Activated T-cell treated with anti-CD3 and anti-CD28 coated beads, Interleukin-2, amount 50 U/mL, for 24 hours (primary cell): ENCODE measurements around the gene PDP2.
A peak's percentile ranks its signal among the peaks of the same experiment; 100 is the strongest.

Source experiments
- DNase-seq: peaks from one replicate; pipeline ENCODE4 v3.0.0-alpha.2; 2020
- H3K27ac Mint-ChIP-seq: 2 replicates; pipeline ENCODE4 v1.8.0; 2020; ENCODE audit warnings: mild to moderate bottlenecking, mixed read lengths
- H3K27me3 Mint-ChIP-seq: 2 replicates; pipeline ENCODE4 v1.8.0; 2020; ENCODE audit warnings: mixed read lengths
- H3K36me3 Mint-ChIP-seq: 2 replicates; pipeline ENCODE4 v1.8.0; 2020; ENCODE audit warnings: low read depth, mixed read lengths
- H3K4me1 Mint-ChIP-seq: 2 replicates; pipeline ENCODE4 v1.8.0; 2020; ENCODE audit warnings: low read depth, mixed read lengths
- H3K4me3 Mint-ChIP-seq: 2 replicates; pipeline ENCODE4 v1.8.0; 2020; ENCODE audit warnings: mild to moderate bottlenecking, moderate library complexity, mixed read lengths
- H3K9me3 Mint-ChIP-seq: 2 replicates; pipeline ENCODE4 v1.8.0; 2020; ENCODE audit warnings: mixed read lengths

The PDP2 gene

DNA sequence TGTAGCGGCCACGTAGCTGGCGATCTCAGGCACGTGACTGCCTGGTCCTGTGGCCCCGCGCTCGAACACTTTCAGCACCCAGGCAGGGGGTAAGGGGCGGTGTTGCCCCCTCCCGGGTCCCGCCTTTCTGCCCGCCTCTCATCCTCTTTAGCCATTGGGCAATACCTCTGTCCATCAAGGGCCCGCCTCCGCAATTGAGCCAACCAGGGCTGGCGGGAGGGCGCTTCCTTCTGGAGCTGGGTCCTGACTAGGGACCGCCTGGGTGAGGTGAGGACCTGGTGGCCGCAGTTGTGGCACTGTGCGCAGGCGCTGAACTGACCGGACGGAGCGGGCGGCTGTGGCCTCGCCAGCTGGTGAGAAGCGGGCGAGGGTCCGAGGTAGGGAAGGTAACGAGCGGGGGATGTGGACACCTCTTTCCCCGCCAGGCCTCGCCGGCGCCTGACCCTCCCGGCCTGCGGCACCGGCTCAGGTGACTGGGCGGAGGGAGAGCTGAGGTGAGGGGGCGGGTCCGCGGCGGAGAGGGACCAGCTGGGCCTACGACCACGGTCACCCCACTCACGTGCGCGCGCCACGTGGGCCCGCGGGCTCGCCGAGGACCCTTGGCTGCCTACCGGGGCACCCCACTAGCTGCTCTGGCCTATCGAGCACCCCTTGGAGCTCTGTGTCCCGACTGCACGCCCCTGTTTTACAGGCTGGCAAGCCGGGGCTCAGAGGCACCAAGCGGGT lies at the start of gene PDP2:
Gene PDP2 (plus strand): TSS at position 228 of the 726 bp plus-strand sequence. CDS start 3,770 bp downstream, outside the sequence.
- Mint-ChIP-seq H3K4me3 (peak within 1 kb of the TSS; percentile 99), H3K4me1 (peaks cover 67% of the 10 kb centered on the region), H3K27me3 (no peaks in the 10 kb centered on the region), H3K9me3 (peaks cover 8% of the 10 kb centered on the region), H3K27ac (peak within 1 kb of the TSS; percentile 98), H3K36me3 (peaks cover 42% of the 10 kb centered on the region)
- DNase-seq: peak; percentile 94

- H3K9me3 Mint-ChIP-seq: no peaks in the 10 kb centered on the region
- H3K4me3 Mint-ChIP-seq: no peak overlapping the region
- no peak overlapping the region for H3K27ac Mint-ChIP-seq
These were observed 48.1 kb upstream of the PDP2 start for GRCh38 chr16:66832190-66832589.

GRCh38 chr16:66832661-66833305 lies 47.5 kb upstream of the PDP2 start:
- Mint-ChIP-seq H3K27me3 (peaks cover 4% of the 10 kb centered on the region), H3K4me3 (no peak overlapping the region), H3K27ac (no peak overlapping the region), H3K36me3 (peaks cover 19% of the 10 kb centered on the region), H3K9me3 (no peaks in the 10 kb centered on the region), H3K4me1 (peaks cover 34% of the 10 kb centered on the region)
- no peak for DNase-seq

More at GRCh38 chr16:66832190-66832589, 48.1 kb upstream of the PDP2 start:
- Mint-ChIP-seq H3K36me3 (peaks cover 24% of the 10 kb centered on the region), H3K27me3 (peaks cover 4% of the 10 kb centered on the region), H3K4me1 (peaks cover 38% of the 10 kb centered on the region)
- peak; percentile 24 for DNase-seq

GRCh38 chr16:66834746-66835145 lies 45.6 kb upstream of the PDP2 start:
- Mint-ChIP-seq H3K27me3 (peaks cover 19% of the 10 kb centered on the region), H3K27ac (no peak overlapping the region), H3K36me3 (no peaks in the 10 kb centered on the region), H3K9me3 (no peaks in the 10 kb centered on the region), H3K4me3 (no peak overlapping the region), H3K4me1 (peaks cover 15% of the 10 kb centered on the region)
- DNase-seq: no peak

- Mint-ChIP-seq H3K9me3 (no peaks in the 10 kb centered on the region), H3K36me3 (no peaks in the 10 kb centered on the region), H3K4me3 (no peak overlapping the region), H3K27me3 (peaks cover 52% of the 10 kb centered on the region), H3K27ac (no peak overlapping the region), H3K4me1 (peaks cover 7% of the 10 kb centered on the region)
- DNase-seq: no peak
These were observed 39.4 kb upstream of the PDP2 start for GRCh38 chr16:66840883-66841282.

- no peak for DNase-seq
- H3K4me1 Mint-ChIP-seq: peaks cover 7% of the 10 kb centered on the region
- peaks cover 56% of the 10 kb centered on the region for H3K27me3 Mint-ChIP-seq
- no peaks in the 10 kb centered on the region for H3K9me3 Mint-ChIP-seq
- no peaks in the 10 kb centered on the region for H3K36me3 Mint-ChIP-seq
- no peak overlapping the region for H3K4me3 Mint-ChIP-seq
- no peak overlapping the region for H3K27ac Mint-ChIP-seq
These were observed 38.9 kb upstream of the PDP2 start for GRCh38 chr16:66841366-66841765.

DNA sequence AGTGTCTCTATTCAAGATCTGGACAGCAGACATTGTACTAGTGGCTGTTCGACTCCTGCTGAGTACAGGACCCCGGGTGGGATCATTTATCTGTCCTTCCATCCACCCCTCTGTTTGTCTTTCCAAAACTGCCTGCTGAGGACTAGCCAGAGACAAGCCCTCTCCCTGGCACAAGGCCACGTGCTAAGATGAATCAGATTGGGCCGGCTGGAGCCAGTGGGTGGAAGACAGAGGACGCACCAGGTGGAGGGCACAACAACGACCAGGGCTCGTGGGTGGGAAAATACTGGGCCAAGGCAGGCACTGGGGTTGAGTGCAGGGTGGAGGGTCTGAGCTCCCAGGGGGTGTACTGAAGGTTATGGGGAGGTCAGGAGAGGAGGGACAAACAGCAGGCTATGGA lies 37.5 kb upstream of the PDP2 start:
- Mint-ChIP-seq H3K4me1 (peaks cover 7% of the 10 kb centered on the region), H3K27me3 (peaks cover 62% of the 10 kb centered on the region), H3K9me3 (no peaks in the 10 kb centered on the region), H3K4me3 (no peak overlapping the region), H3K36me3 (no peaks in the 10 kb centered on the region), H3K27ac (no peak overlapping the region)
- DNase-seq: peak; percentile 7

DNA sequence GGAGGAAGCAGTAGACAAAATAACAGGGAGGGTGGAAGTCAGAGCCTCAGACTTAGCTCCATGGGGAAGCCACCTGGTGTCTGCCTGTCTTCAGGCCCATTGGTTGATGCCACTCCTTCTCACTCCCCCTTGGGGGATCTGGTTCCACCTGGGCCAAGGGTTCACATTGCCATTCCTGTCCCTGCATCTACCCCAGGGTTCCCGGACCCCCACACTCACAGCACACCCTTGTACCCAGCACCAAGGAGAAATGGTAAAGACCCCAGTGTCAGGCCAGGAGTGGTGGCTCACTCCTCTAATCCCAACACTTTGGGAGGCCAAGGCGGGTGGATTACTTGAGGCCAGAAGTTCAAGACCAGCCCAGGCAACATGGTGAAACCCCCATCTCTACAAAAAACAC lies 37.1 kb upstream of the PDP2 start:
- DNase-seq: peak; percentile 13
- Mint-ChIP-seq H3K4me3 (no peak overlapping the region), H3K27me3 (peaks cover 60% of the 10 kb centered on the region), H3K9me3 (no peaks in the 10 kb centered on the region), H3K27ac (no peak overlapping the region), H3K36me3 (no peaks in the 10 kb centered on the region), H3K4me1 (peaks cover 12% of the 10 kb centered on the region)

GRCh38 chr16:66844009-66844341 lies 36.3 kb upstream of the PDP2 start:
- DNase-seq: peak; percentile 28
- Mint-ChIP-seq H3K36me3 (no peaks in the 10 kb centered on the region), H3K4me3 (peak overlapping the region; percentile 54), H3K4me1 (peaks cover 14% of the 10 kb centered on the region), H3K9me3 (no peaks in the 10 kb centered on the region), H3K27me3 (peaks cover 53% of the 10 kb centered on the region), H3K27ac (no peak overlapping the region)

DNA sequence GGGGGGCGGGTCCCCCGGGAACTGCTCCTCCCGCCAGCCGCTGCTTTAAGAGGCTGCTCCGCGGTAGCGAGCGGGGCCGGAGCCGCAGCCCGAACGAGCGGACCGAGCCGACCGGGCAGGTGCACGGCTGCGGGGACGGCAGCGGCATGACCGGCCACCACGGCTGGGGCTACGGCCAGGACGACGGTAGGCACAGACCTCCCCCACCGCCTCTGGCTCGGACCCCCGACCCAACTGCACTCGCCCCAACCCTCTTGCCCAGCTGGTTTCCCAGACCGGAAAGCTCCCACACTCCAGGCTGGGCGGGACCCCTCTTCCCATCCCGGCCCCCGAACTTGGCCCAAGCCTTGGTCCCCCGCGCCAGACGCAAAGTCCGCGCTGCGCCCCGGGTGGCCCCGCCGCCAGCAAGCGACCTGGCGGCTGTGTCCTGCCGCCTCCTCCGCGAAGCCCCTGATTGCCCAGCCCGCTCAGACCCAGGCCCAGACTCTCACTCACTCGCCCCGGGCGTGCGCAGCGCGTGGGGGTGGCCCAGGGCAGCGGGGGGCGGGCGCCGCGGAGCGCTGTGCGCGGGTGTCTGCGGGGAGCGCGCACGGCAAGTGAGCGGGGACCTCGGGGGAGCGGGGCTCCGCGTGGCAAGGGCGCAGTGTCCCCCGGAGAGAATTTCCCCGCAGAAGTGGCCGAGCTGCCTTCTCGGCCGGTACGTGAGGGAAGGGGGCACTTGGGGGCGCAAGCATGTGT lies 35.8 kb upstream of the PDP2 start, which contains the start of gene CA7:
Gene CA7 (plus strand): TSS at position 73 of the 738 bp plus-strand sequence. CDS start 74 bp downstream, at position 147.
- Mint-ChIP-seq H3K4me1 (peaks cover 14% of the 10 kb centered on the region), H3K27me3 (peaks cover 49% of the 10 kb centered on the region), H3K27ac (no peak within 1 kb of the TSS)

GRCh38 chr16:66845080-66845410 lies 35.3 kb upstream of the PDP2 start:
- no peaks in the 10 kb centered on the region for H3K9me3 Mint-ChIP-seq
- peaks cover 43% of the 10 kb centered on the region for H3K27me3 Mint-ChIP-seq
- H3K36me3 Mint-ChIP-seq: no peaks in the 10 kb centered on the region
- peaks cover 14% of the 10 kb centered on the region for H3K4me1 Mint-ChIP-seq
- H3K27ac Mint-ChIP-seq: no peak overlapping the region
- no peak for DNase-seq
- peak overlapping the region; percentile 41 for H3K4me3 Mint-ChIP-seq

More for the DNA sequence above, 35.8 kb upstream of the PDP2 start, which contains the start of gene CA7:
- peak; percentile 36 for DNase-seq
- Mint-ChIP-seq H3K4me3 (peak within 1 kb of the TSS; percentile 54), H3K36me3 (no peaks in the 10 kb centered on the region), H3K9me3 (no peaks in the 10 kb centered on the region)

DNA sequence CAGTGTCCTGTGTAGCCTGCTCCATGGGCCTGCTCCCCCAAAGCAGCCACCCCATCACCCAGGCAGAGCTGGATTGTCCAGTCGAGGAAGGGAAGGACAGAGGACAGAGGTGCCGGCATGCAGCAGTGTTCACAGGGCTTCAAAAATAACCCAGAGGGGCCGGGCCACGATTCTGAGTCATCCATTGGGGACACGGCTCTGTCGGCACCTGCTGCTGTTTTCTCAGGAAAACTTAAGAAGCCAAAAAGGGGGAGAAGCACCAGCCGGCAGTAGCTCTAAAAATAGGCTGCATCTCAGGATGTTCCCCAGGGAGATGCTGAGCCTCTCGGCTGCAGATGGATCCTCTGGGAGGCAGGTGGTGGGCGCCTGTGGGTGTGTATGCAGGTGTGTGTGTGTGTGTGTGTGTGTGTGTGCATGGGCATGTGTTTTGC lies 34.5 kb upstream of the PDP2 start:
- H3K27me3 Mint-ChIP-seq: peaks cover 42% of the 10 kb centered on the region
- peak; percentile 25 for DNase-seq
- no peaks in the 10 kb centered on the region for H3K9me3 Mint-ChIP-seq
- no peak overlapping the region for H3K4me3 Mint-ChIP-seq
- H3K4me1 Mint-ChIP-seq: peaks cover 14% of the 10 kb centered on the region
- no peaks in the 10 kb centered on the region for H3K36me3 Mint-ChIP-seq
- no peak overlapping the region for H3K27ac Mint-ChIP-seq

- H3K4me1 Mint-ChIP-seq: peaks cover 14% of the 10 kb centered on the region
- no peak overlapping the region for H3K27ac Mint-ChIP-seq
- no peaks in the 10 kb centered on the region for H3K36me3 Mint-ChIP-seq
- no peak for DNase-seq
- H3K4me3 Mint-ChIP-seq: no peak overlapping the region
- peaks cover 42% of the 10 kb centered on the region for H3K27me3 Mint-ChIP-seq
- H3K9me3 Mint-ChIP-seq: no peaks in the 10 kb centered on the region
These were observed 34.0 kb upstream of the PDP2 start for GRCh38 chr16:66846266-66846665.

GRCh38 chr16:66846831-66847230 lies 33.5 kb upstream of the PDP2 start:
- peaks cover 42% of the 10 kb centered on the region for H3K27me3 Mint-ChIP-seq
- no peak overlapping the region for H3K4me3 Mint-ChIP-seq
- H3K36me3 Mint-ChIP-seq: no peaks in the 10 kb centered on the region
- H3K4me1 Mint-ChIP-seq: peaks cover 14% of the 10 kb centered on the region
- DNase-seq: peak; percentile 15
- H3K9me3 Mint-ChIP-seq: no peaks in the 10 kb centered on the region
- H3K27ac Mint-ChIP-seq: no peak overlapping the region
